HL-60 (cell line): ENCODE results near the gene IQGAP2.

Source experiments
- DNase-seq, 2 experiments: peaks; one replicate each; pipeline ENCODE4 v3.0.0-alpha.2; 2010 to 2020; ENCODE audit warnings: low read depth in 1 of 2, low spot score in 1 of 2
- H3K27ac ChIP-seq: fragments of 250-450 bp; sonication (Bioruptor Pico); replicated peaks from 2 replicates; pipeline ENCODE4 v1.5.1; 2020; ENCODE audit warnings: mild to moderate bottlenecking, moderate library complexity
- H3K27me3 ChIP-seq: fragments of 250-450 bp; sonication (Bioruptor Pico); 2 replicates; pipeline ENCODE4 v1.5.1; 2021; ENCODE audit warnings: mild to moderate bottlenecking, moderate library complexity; ENCODE audit not compliant: insufficient read depth, poor library complexity, severe bottlenecking
- H3K4me3 ChIP-seq: replicated peaks from 2 replicates; pipeline ENCODE4 v1.5.1; 2011; ENCODE audit warnings: mild to moderate bottlenecking, control low read depth, low read length; ENCODE audit not compliant: insufficient read depth
- CTCF ChIP-seq: IDR thresholded peaks from one replicate; pipeline ENCODE4 v1.5.1; 2011; ENCODE audit warnings: low read length, control low read depth, inconsistent platforms; ENCODE audit not compliant: insufficient read depth
- GABPA ChIP-seq: IDR thresholded peaks from 2 replicates; pipeline ENCODE4 v1.6.1; 2012; ENCODE audit warnings: low read depth
- POLR2AphosphoS5 ChIP-seq: IDR thresholded peaks from 2 replicates; pipeline ENCODE4 v1.6.1; 2012; ENCODE audit warnings: low read depth
- REST ChIP-seq: IDR thresholded peaks from 2 replicates; pipeline ENCODE4 v1.6.1; 2012; ENCODE audit warnings: low read depth; ENCODE audit not compliant: insufficient replicate concordance
- SPI1 ChIP-seq: IDR thresholded peaks from 2 replicates; pipeline ENCODE4 v1.6.1; 2012; ENCODE audit warnings: low read depth, mild to moderate bottlenecking, borderline replicate concordance

The IQGAP2 gene

GRCh38 chr5:76383126-76383832, 19.8 kb upstream of the IQGAP2 start:
- no peaks in the 10 kb centered on the region for H3K27me3 ChIP-seq
- H3K4me3 ChIP-seq: no peak overlapping the region
- H3K27ac ChIP-seq: no peak overlapping the region
- TF ChIP-seq GABPA: no peak
- TF ChIP-seq CTCF: no peak
- no peak for TF ChIP-seq SPI1
- TF ChIP-seq POLR2AphosphoS5: no peak
- TF ChIP-seq REST: no peak
- no peak for DNase-seq

- H3K4me3 ChIP-seq: no peak overlapping the region
- H3K27me3 ChIP-seq: no peaks in the 10 kb centered on the region
- no peak for TF ChIP-seq CTCF
- no peak for TF ChIP-seq POLR2AphosphoS5
- TF ChIP-seq SPI1: no peak
- no peak for TF ChIP-seq REST
- no peak for TF ChIP-seq GABPA
- no peak for DNase-seq
- no peak overlapping the region for H3K27ac ChIP-seq
Measured at GRCh38 chr5:76384189-76384588, 18.9 kb upstream of the IQGAP2 start.

GRCh38 chr5:76384705-76385104, 18.4 kb upstream of the IQGAP2 start:
- no peaks in the 10 kb centered on the region for H3K27me3 ChIP-seq
- TF ChIP-seq POLR2AphosphoS5: no peak
- DNase-seq: no peak
- no peak overlapping the region for H3K27ac ChIP-seq
- H3K4me3 ChIP-seq: no peak overlapping the region

- Histone ChIP-seq H3K27me3 (no peaks in the 10 kb centered on the region), H3K4me3 (no peak overlapping the region), H3K27ac (no peak overlapping the region)
- TF ChIP-seq CTCF: no peak
- TF ChIP-seq GABPA: no peak
- no peak for TF ChIP-seq POLR2AphosphoS5
- TF ChIP-seq REST: no peak
- TF ChIP-seq SPI1: no peak
- no peak for DNase-seq
Measured at GRCh38 chr5:76385540-76385939, 17.5 kb upstream of the IQGAP2 start.
